Measurements from ENCODE around the gene ARL4D. TPM values are rescaled to one million over a fixed set of nuclear protein-coding genes. Genes with fewer than 3 reads are reported as not detected.
"Not testable (repeated sequence)": the region's sequence is repeated elsewhere in the genome, so short reads cannot be mapped to it uniquely, and the experiment has no call there.

The ARL4D gene
- total RNA-seq, 2 donors from 2014 or later: 1.1 to 2.0 TPM

DNA sequence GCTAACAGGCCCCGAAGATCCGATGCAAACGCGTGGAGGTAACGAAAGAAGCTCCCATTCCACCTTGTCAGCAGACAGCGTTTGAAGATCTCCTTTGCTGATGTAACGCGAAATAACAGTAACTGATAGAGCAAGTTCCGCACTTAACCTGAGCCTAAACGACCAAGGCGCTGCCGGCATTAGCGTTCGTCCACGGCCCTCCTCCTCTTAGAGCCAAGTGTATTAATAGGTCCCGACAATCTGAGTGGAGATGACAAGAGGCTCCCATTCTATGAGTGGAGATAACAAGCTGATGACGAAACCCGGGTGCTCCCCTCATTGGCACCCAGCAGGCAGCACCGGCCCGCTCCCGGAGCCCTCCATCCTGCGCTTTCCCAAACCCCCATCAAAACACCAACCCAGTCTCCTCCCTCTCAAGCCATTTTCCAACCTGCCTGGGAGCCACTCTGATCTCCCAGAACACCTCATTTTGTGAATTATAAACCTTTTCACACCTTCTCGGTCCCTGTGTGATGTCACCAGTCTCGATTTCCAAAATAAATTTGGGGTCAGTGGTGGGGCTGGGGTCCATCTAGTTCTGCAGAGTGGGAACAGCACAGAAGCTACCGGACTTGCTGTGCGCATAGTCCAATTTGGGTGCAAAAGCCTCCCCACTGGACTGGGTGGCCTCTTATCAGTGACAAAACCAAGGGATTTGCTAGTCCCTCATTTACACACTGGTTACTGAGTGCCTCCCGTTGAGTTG lies 35.4 kb upstream of the ARL4D start:
- DNase-seq (no peak), ATAC-seq (no peak)
- Mint-ChIP-seq H3K4me1 (peaks cover 31% of the 10 kb centered on the region), H3K36me3 (ENCODE audit: low read depth) (no peaks in the 10 kb centered on the region), H3K27ac (peak overlapping the region; percentile 86), H3K27me3 (no peaks in the 10 kb centered on the region), H3K4me3 (no peak overlapping the region)
- no peaks in the 10 kb centered on the region for H3K9me3 ChIP-seq (ENCODE audit: control insufficient read depth, low read length, poor library complexity, severe bottlenecking)

DNA sequence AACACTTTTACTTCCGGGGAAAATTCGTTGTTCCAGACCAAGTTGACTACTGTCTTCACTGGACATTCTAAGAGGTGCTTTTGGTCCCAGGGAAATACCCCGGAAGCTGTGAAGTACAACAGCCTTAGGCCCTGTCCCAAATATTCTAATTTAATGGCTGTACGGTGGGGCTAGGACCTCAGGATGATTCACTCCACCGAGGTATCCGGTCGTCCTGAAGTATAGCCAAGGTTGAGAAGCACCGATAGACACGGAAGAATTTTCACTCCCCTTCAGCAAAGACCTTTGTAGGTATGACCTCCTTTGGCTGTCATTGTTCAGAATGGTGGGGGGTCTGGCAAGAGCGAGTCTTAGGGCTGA lies 34.9 kb upstream of the ARL4D start:
- Mint-ChIP-seq H3K27ac (peak overlapping the region; percentile 86), H3K27me3 (no peaks in the 10 kb centered on the region), H3K4me1 (peaks cover 31% of the 10 kb centered on the region), H3K4me3 (no peak overlapping the region), H3K36me3 (ENCODE audit: low read depth) (no peaks in the 10 kb centered on the region)
- ATAC-seq (no peak), DNase-seq (no peak)
- no peaks in the 10 kb centered on the region for H3K9me3 ChIP-seq (ENCODE audit: control insufficient read depth, low read length, poor library complexity, severe bottlenecking)

DNA sequence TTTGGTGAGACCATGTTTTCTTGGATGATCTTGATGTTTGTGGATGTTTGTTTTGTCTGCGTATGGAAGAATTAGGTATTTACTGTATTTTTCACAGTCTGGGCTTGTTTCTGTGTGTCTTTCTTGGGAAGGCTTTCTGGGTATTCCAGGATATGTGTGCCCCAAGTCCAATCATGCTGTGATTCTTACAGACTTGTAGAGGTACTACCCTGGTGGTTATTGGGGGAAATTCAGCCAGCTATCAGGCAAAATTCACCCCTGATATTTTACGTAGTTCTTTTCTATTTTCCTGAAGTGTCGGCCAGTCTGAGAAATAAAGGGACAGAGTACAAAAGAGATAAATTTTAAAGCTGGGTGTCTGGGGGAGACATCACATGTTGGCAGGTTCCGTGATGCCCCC lies 33.4 kb upstream of the ARL4D start:
- Mint-ChIP-seq H3K36me3 (ENCODE audit: low read depth) (no peaks in the 10 kb centered on the region), H3K4me3 (no peak overlapping the region), H3K27ac (peak overlapping the region; percentile 79), H3K27me3 (no peaks in the 10 kb centered on the region), H3K4me1 (peaks cover 37% of the 10 kb centered on the region)
- no peak for ATAC-seq
- DNase-seq: no peak
- no peaks in the 10 kb centered on the region for H3K9me3 ChIP-seq (ENCODE audit: control insufficient read depth, low read length, poor library complexity, severe bottlenecking)

DNA sequence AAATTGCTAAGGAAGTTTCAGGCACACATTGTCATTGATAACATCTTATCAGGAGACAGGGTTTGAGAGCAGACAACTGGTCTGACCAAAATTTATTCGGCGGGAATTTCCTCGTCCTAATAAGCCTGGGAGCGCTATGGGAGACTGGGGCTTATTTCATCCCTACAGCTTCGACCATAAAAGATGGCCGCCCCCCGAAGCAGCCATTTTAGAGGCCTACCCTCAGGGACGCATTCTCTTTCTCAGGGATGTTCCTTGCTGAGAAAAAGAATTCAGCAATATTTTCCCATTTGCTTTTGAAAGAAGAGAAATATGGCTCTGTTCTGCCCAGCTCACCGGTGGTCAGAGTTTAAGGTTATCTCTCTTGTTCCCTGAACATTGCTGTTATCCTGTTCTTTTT lies 32.9 kb upstream of the ARL4D start:
- H3K36me3 Mint-ChIP-seq (ENCODE audit: low read depth); H3K9me3 ChIP-seq (ENCODE audit: control insufficient read depth, low read length, poor library complexity, severe bottlenecking); ATAC-seq; H3K27me3 Mint-ChIP-seq; DNase-seq; H3K4me3 Mint-ChIP-seq: not testable (repeated sequence)
- H3K4me1 Mint-ChIP-seq: peaks cover 33% of the 10 kb centered on the region
- peak overlapping the region; percentile 79 for H3K27ac Mint-ChIP-seq

DNA sequence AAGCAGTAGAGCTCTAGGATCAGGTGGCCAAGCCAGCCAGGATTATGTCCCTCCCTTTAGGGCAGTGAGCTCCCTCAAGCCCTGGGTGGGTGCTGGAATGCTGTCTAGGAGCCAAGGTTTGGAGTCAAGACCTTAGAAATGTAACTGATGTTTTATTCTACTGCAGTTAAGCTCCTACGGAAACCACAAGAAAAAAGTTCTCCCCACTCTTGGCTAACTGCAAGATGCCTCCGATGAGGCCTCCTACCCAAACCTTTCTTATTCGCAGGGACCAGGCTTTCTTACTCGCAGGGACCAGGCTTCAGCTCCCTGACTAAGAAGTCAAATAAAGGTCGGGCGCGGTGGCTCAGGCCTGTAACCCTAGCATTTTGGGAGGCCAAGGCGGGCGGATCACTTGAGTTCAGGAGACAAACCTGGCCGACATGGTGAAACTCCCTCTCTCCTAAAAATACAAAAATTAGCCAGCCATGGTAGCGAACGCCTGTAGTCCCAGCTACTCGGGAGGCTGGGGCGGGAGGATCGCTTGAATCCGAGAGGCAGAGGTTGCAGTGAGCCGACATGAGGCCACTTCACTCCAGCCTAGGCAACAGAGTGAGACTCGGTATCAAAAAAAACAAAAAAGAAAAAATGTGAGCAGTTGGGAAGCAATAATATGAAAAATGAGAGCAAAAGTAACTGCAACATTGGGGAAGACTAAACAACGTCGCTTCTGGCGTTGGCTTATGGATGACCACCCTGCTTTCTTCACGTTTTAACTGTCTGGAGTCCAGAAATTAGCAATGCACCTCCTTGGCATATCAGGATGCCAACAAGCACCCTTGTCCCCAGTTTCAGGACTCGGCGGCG lies 31.7 kb upstream of the ARL4D start:
- Mint-ChIP-seq H3K4me1 (peaks cover 33% of the 10 kb centered on the region), H3K36me3 (ENCODE audit: low read depth) (no peaks in the 10 kb centered on the region), H3K27me3 (no peaks in the 10 kb centered on the region), H3K4me3 (peak overlapping the region; percentile 92), H3K27ac (peak overlapping the region; percentile 99)
- ATAC-seq: no peak
- no peaks in the 10 kb centered on the region for H3K9me3 ChIP-seq (ENCODE audit: control insufficient read depth, low read length, poor library complexity, severe bottlenecking)
- no peak for DNase-seq

DNA sequence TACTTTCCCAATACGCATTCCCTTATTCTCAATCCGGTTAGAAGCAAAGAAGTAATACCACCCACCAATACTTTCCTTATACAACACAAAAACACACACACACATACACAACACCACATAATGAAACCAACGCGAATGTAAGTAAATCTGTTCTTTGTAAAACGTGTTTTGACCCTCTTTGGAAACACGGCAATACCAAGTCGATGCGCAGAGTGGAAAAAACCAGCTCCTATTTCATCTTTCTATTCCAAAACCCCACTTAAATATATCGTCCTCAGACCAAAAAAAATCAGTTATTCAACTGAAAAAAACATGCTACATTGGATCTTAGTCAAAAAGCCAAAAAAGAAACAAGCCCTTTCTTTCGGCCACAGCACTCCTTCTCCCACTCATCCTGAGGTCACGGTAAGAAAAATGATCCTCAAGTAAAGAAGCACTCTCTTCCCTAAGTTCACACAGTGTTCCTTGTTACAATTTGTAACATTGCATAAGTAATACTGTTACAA lies 31.0 kb upstream of the ARL4D start:
- ATAC-seq: peak; percentile 55
- peaks cover 33% of the 10 kb centered on the region for H3K4me1 Mint-ChIP-seq

DNA sequence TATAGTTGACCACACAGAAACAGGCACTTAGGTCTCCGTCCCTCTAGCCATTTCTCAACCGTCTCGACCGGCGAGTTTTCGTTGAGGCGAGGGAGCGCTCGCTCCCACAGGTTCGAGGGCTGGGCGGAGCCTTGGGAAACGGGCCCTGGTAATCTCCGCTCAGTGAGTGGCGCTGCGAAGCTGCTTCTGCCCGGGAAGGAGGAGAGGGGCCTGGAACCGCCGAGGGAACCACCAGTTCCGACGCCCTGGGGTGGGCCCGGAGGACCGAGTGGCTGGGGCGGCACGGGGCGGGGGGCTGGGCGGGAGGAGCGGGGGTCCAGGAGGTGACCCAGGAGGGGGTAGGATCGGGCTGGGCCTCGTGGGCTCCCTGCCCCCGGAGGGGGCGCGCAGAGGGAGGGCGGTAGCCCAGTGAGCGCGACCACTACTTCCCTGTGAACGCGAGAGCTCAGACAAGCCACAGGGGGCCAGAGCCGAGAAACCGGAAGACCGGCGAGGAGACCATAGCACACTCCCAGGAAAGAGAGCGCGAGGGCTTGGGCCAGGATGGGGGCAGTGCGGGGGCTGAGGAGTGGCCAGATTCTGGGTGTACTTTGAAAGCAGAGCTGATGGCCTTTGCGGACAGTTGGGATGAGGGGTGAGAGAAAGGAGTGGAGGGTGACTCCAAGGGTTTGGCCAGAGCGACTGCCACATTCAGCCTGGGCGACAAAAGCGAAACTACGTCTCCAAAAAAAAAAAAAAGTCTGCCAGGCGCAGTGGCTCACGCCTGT lies 29.9 kb upstream of the ARL4D start:
- H3K4me3 Mint-ChIP-seq: peak overlapping the region; percentile 92
- H3K4me1 Mint-ChIP-seq: peaks cover 33% of the 10 kb centered on the region
- no peaks in the 10 kb centered on the region for H3K9me3 ChIP-seq (ENCODE audit: control insufficient read depth, low read length, poor library complexity, severe bottlenecking)
- ATAC-seq: peak; percentile 67
- H3K36me3 Mint-ChIP-seq (ENCODE audit: low read depth): no peaks in the 10 kb centered on the region
- peak; percentile 47 to 48 (median 47) for DNase-seq
- no peaks in the 10 kb centered on the region for H3K27me3 Mint-ChIP-seq
- peak overlapping the region; percentile 99 for H3K27ac Mint-ChIP-seq

More for the DNA sequence above, 31.0 kb upstream of the ARL4D start:
- DNase-seq: no peak
- Mint-ChIP-seq H3K27ac (peak overlapping the region; percentile 99), H3K27me3 (no peaks in the 10 kb centered on the region), H3K4me3 (peak overlapping the region; percentile 92), H3K36me3 (ENCODE audit: low read depth) (no peaks in the 10 kb centered on the region)
- H3K9me3 ChIP-seq (ENCODE audit: control insufficient read depth, low read length, poor library complexity, severe bottlenecking): no peaks in the 10 kb centered on the region

DNA sequence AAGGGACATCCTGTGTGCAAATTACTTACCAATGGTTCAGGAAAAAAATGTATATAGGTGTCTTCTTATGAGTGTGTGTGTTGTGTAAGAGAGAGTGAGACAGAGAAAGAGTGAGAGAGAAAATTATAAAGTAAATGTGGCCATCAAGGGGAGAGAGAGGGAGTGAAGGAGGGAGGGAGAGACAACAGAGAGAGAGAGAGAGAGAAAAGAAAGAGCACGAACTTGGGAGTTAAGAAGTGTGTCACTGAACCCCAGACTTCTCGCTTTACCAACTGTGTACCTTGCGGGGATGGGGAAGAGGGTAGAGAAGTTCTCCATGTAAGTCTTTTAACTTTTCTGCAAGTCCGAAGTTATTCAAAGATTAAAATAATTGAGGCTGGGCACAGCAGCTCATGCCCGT lies 28.8 kb upstream of the ARL4D start:
- Mint-ChIP-seq H3K27ac (peak overlapping the region; percentile 99), H3K4me3 (peak overlapping the region; percentile 92), H3K4me1 (peaks cover 35% of the 10 kb centered on the region), H3K27me3 (no peaks in the 10 kb centered on the region), H3K36me3 (ENCODE audit: low read depth) (peaks cover 3% of the 10 kb centered on the region)
- H3K9me3 ChIP-seq (ENCODE audit: control insufficient read depth, low read length, poor library complexity, severe bottlenecking): no peaks in the 10 kb centered on the region
- ATAC-seq (no peak), DNase-seq (no peak)

DNA sequence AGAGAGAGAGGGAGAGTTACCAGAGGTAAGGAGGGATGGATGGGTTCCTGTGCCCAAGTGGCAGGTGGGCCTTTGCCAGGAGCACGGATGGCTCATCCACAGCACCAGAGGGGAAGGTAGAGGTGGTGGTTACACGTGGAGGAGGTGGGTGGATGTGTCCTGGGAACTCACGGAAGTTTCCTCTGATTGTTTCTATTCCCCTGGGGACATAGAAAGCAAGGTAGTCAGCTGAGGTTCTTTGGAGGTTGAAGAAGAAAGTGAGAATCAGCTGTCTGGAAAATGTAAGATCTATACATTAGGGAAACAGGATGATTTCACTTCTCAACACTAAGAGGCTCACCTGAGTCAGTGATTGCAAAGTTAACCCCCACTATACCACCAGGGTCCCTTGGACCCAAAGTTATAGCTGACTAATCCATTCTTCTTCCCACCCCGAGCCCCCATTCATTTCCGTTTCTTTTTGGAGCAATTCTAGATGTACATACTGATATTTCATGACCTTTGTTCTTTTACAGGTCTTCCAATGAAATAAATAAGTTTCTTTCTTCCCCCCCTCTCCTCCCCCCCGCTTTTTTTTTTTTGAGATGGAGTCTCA lies 27.5 kb upstream of the ARL4D start:
- no peaks in the 10 kb centered on the region for H3K27me3 Mint-ChIP-seq
- peak overlapping the region; percentile 73 for H3K27ac Mint-ChIP-seq
- peaks cover 32% of the 10 kb centered on the region for H3K4me1 Mint-ChIP-seq
- no peak for DNase-seq
- no peaks in the 10 kb centered on the region for H3K9me3 ChIP-seq (ENCODE audit: control insufficient read depth, low read length, poor library complexity, severe bottlenecking)
- peaks cover 6% of the 10 kb centered on the region for H3K36me3 Mint-ChIP-seq (ENCODE audit: low read depth)
- ATAC-seq: no peak
- no peak overlapping the region for H3K4me3 Mint-ChIP-seq

DNA sequence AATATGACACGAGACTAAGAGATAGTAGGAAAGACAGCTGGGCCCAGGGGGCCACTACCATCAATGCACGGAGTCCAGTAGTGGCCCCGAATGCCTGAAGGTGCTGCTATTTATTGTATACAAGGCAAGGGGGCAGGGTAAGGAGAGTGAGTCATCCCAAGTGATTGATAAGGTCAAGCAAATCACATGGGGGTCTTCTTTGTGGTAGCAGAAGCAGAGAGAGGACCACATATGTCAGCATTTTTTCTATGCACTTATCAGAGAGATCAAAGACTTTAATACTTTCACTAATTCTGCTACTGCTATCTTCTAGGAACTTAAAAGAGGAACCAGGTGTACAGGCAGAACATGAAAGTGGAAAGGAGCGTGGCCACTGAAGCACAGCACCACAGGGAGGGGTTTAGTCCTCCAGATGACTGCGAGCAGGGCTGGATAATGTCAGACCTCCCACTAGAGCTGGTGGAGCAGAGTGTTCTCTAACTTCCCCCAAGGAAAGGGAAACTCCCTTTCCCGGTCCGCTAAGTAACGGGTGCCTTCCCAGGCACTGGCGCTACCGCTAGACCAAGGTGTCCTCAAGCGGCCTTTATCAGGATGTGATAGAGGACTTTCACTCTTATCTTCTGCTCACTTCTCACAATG lies 26.4 kb upstream of the ARL4D start:
- Mint-ChIP-seq H3K27ac (no peak overlapping the region), H3K4me3 (no peak overlapping the region), H3K36me3 (ENCODE audit: low read depth) (peaks cover 6% of the 10 kb centered on the region), H3K4me1 (peaks cover 30% of the 10 kb centered on the region), H3K27me3 (no peaks in the 10 kb centered on the region)
- ATAC-seq: no peak
- DNase-seq: no peak
- no peaks in the 10 kb centered on the region for H3K9me3 ChIP-seq (ENCODE audit: control insufficient read depth, low read length, poor library complexity, severe bottlenecking)

DNA sequence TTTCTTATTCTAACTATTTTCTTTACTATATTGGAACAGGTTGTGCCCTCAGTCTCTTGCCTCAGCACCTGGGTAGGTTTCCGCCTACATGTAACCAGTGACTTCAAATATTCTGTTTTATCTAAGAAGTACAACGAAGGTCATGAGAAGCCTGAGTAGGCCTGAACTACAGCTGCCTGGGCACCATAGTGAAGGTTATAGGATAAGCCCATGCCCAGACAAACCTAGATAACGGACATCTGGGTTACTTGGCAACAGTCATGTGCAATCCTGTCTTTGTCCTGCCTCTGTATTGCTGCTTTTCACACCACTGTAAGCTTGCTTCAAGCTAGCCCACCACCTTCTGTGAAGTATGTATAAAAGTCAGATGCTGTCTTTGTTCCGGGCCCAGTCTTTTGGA lies 25.4 kb upstream of the ARL4D start:
- H3K27me3 Mint-ChIP-seq: no peaks in the 10 kb centered on the region
- no peak for ATAC-seq

DNA sequence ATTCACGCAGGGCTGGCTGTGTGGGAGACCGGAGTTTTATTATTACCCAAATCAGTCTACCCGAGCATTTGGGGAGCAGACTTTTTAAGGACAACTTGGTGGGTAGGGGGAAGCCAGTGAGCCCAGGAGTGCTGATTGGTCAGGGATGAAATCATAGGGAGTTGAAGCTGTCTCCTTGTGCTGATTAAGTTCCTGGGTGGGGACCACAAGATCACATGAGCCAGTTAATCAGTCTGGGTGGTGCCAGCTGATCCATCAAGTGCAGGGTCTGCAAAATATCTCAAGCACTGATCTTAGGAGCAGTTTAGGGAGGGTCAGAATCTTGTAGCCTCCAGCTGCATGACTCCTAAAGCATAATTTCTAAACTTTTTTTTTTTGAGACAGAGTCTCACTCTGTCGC lies 22.9 kb upstream of the ARL4D start:
- ATAC-seq; H3K9me3 ChIP-seq (ENCODE audit: control insufficient read depth, low read length, poor library complexity, severe bottlenecking); DNase-seq; H3K36me3 Mint-ChIP-seq (ENCODE audit: low read depth); H3K4me1 Mint-ChIP-seq; H3K27me3 Mint-ChIP-seq: not testable (repeated sequence)
- peak overlapping the region; percentile 34 for H3K27ac Mint-ChIP-seq
- peak overlapping the region; percentile 64 for H3K4me3 Mint-ChIP-seq

More for the DNA sequence above, 25.4 kb upstream of the ARL4D start:
- peaks cover 6% of the 10 kb centered on the region for H3K36me3 Mint-ChIP-seq (ENCODE audit: low read depth)
- peaks cover 21% of the 10 kb centered on the region for H3K4me1 Mint-ChIP-seq
- H3K9me3 ChIP-seq (ENCODE audit: control insufficient read depth, low read length, poor library complexity, severe bottlenecking): no peaks in the 10 kb centered on the region
- no peak for DNase-seq
- H3K27ac Mint-ChIP-seq: no peak overlapping the region
- H3K4me3 Mint-ChIP-seq: no peak overlapping the region

All from T-helper 17 cell (primary cell).